Neural progenitor cell (in vitro differentiated cells): ENCODE measurements around the gene SLFN14.

ENCODE experiments used
- CTCF ChIP-seq: fragments of 200-600 bp; sonication (generic); IDR thresholded peaks from 2 replicates; pipeline ENCODE4 v1.5.1; 2017; ENCODE audit warnings: antibody characterized with exemption, mild to moderate bottlenecking
- EZH2 ChIP-seq: fragments of 200-600 bp; sonication (generic); IDR thresholded peaks from 2 replicates; pipeline ENCODE4 v1.6.1; 2017; ENCODE audit warnings: antibody characterized with exemption, mild to moderate bottlenecking, moderate library complexity

GRCh38 chr17:35545150-35545549 lies 15.5 kb downstream of the SLFN14 start:
- TF ChIP-seq CTCF: no peak
- no peak for TF ChIP-seq EZH2
